ENCODE results near the gene HOXD3. TPM values are rescaled to one million over a fixed set of nuclear protein-coding genes. Genes with fewer than 3 reads are reported as not detected.

The HOXD3 gene
- total RNA-seq, 4 donors from 2014 or later, result 0.86 to 2.1 (median 1.4) TPM

GRCh38 chr2:176205126-176205525 lies 48.0 kb downstream of the HOXD3 start:
- no peak for DNase-seq (ENCODE audit: extremely low spot score)
- H3K4me1 ChIP-seq, result no peaks in the 10 kb centered on the region
- peaks cover 0 to 20% (median 2%) of the 10 kb centered on the region in 4 donors for H3K27me3 ChIP-seq
- WGBS, result 94% methylated on average over 1 of the region's 1 CpG
- no peak for TF ChIP-seq CTCF (IDR thresholded peaks at IDR 0.05)
- H3K4me3 ChIP-seq, result no peak overlapping the region
- H3K36me3 ChIP-seq, result no peaks in the 10 kb centered on the region
- H3K27ac ChIP-seq (replicated peaks in 1 of 4), result no peak overlapping the region
- no peaks in the 10 kb centered on the region for H3K9me3 ChIP-seq
- intact Hi-C loops (cut with DNase I), result no loop called here

- no peaks in the 10 kb centered on the region for H3K36me3 ChIP-seq
- H3K27me3 ChIP-seq, result peaks cover 0 to 17% (median 0%) of the 10 kb centered on the region in 4 donors
- TF ChIP-seq EP300 (IDR thresholded peaks at IDR 0.05) (no peak), CTCF (IDR thresholded peaks at IDR 0.05) (no peak), POLR2A (IDR thresholded peaks at IDR 0.05; ENCODE audit: low read depth) (no peak), POLR2AphosphoS5 (IDR thresholded peaks at IDR 0.05) (no peak)
- H3K4me3 ChIP-seq, result no peak overlapping the region
- 95% methylated on average over 2 of the region's 2 CpGs for WGBS
- DNase-seq (ENCODE audit: extremely low spot score), result no peak
- H3K4me1 ChIP-seq, result no peaks in the 10 kb centered on the region
- intact Hi-C loops (cut with DNase I), result no loop called here
- no peak overlapping the region for H3K27ac ChIP-seq (replicated peaks in 1 of 4)
- no peaks in the 10 kb centered on the region for H3K9me3 ChIP-seq
These were observed 49.0 kb downstream of the HOXD3 start for GRCh38 chr2:176206136-176206535.

DNA sequence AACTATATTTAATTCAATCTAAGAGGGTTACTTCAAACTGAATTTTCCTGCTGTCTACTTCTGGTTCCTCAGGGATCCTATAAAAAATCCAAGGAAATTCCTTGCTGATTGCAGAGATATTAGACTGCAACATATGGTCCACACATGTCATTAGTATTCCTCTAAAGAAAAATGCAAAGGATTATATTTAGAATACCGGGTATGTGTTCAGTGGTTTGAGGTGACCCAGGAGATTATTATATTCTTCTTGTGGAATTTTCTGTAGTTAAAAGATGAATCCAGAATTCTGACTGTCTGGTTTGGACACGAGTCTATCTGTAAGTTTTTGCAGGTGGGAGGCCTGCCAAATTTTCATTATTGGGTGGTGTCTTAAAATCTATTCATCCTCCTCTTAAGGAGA lies 49.6 kb downstream of the HOXD3 start:
- no peak for TF ChIP-seq POLR2AphosphoS5 (IDR thresholded peaks at IDR 0.05)
- no peak for TF ChIP-seq CTCF (IDR thresholded peaks at IDR 0.05)
- no peak for TF ChIP-seq POLR2A (IDR thresholded peaks at IDR 0.05; ENCODE audit: low read depth)
- no peak for TF ChIP-seq EP300 (IDR thresholded peaks at IDR 0.05)
- Histone ChIP-seq H3K4me3 (no peak overlapping the region), H3K4me1 (no peaks in the 10 kb centered on the region), H3K27ac (replicated peaks in 1 of 4) (no peak overlapping the region), H3K27me3 (peaks cover 0 to 16% (median 0%) of the 10 kb centered on the region in 4 donors), H3K36me3 (no peaks in the 10 kb centered on the region), H3K9me3 (no peaks in the 10 kb centered on the region)
- intact Hi-C loops (cut with DNase I), result no loop called here
- DNase-seq (ENCODE audit: extremely low spot score), result no peak
- WGBS, result 45% methylated on average over 2 of the region's 2 CpGs

GRCh38 chr2:176211110-176211509 lies 54.0 kb downstream of the HOXD3 start:
- no peaks in the 10 kb centered on the region for H3K36me3 ChIP-seq
- H3K4me1 ChIP-seq, result no peaks in the 10 kb centered on the region
- H3K9me3 ChIP-seq, result no peaks in the 10 kb centered on the region
- no peak overlapping the region for H3K4me3 ChIP-seq
- 88% methylated on average over 1 of the region's 1 CpG for WGBS
- intact Hi-C loops (cut with DNase I), result no loop called here
- no peak for DNase-seq (ENCODE audit: extremely low spot score)
- H3K27ac ChIP-seq (replicated peaks in 1 of 4), result no peak overlapping the region
- peaks cover 0 to 5% (median 0%) of the 10 kb centered on the region in 4 donors for H3K27me3 ChIP-seq
- TF ChIP-seq POLR2AphosphoS5 (IDR thresholded peaks at IDR 0.05) (no peak), CTCF (IDR thresholded peaks at IDR 0.05) (no peak), EP300 (IDR thresholded peaks at IDR 0.05) (no peak), POLR2A (IDR thresholded peaks at IDR 0.05; ENCODE audit: low read depth) (no peak)

- Histone ChIP-seq H3K4me1 (no peaks in the 10 kb centered on the region), H3K4me3 (no peak overlapping the region), H3K36me3 (no peaks in the 10 kb centered on the region), H3K9me3 (no peaks in the 10 kb centered on the region), H3K27me3 (peaks cover 0 to 5% (median 0%) of the 10 kb centered on the region in 4 donors), H3K27ac (replicated peaks in 1 of 4) (no peak overlapping the region)
- TF ChIP-seq POLR2A (IDR thresholded peaks at IDR 0.05; ENCODE audit: low read depth), result no peak
- no peak for TF ChIP-seq EP300 (IDR thresholded peaks at IDR 0.05)
- TF ChIP-seq POLR2AphosphoS5 (IDR thresholded peaks at IDR 0.05), result no peak
- TF ChIP-seq CTCF (IDR thresholded peaks at IDR 0.05), result no peak
- DNase-seq (ENCODE audit: extremely low spot score), result no peak
- intact Hi-C loops (cut with DNase I), result no loop called here
These were observed 55.2 kb downstream of the HOXD3 start for GRCh38 chr2:176212276-176212675.
